ENCODE measurements around the gene CAVIN4. TPM values are rescaled to one million over a fixed set of nuclear protein-coding genes. Genes with fewer than 3 reads are reported as not detected.

CAVIN4 gene
- total RNA-seq, 1 donor from 2014 or later, result 0.20 TPM

DNA sequence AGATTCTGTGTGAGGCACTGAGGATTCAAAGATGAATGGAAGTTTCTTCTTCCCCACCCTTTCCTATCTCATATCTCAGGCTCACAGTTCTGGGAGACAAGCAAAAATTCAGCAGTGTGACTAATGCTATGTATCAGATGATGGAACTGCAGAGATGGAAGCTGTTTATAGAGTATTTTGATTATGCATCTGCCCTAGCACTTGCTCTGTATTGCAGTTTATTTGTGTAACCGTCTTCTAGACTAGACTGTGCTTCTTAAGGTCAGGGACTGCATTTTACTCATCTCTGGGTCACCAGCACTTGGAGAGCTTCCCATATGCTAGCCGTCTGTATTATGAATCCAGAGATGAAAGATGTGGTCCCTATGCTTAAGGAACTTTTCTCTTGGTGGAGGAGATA is 12.6 kb downstream of the CAVIN4 start:
- intact Hi-C loops (cut with micrococcal nuclease), result no loop called here

DNA sequence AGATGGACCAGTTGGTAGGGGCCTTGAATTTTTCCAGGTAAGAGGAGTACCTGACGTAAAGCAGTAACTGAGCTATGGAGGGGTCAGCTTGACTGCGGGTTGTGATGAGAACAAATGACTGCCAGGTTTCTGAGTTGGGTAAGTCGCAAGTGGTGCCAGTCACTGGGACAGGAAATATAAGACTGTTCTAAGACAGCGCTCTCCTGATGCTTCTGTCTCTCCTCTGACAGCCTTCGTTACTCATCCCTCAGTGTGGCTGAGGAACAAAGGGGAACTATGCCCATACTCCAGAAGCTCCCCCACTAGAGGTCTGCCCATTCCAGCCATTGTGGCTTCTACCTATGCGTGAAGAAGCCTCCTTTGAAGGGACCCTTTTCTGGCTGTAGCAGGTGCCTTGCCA is 13.3 kb downstream of the CAVIN4 start:
- intact Hi-C loops (cut with micrococcal nuclease), result no loop called here

DNA sequence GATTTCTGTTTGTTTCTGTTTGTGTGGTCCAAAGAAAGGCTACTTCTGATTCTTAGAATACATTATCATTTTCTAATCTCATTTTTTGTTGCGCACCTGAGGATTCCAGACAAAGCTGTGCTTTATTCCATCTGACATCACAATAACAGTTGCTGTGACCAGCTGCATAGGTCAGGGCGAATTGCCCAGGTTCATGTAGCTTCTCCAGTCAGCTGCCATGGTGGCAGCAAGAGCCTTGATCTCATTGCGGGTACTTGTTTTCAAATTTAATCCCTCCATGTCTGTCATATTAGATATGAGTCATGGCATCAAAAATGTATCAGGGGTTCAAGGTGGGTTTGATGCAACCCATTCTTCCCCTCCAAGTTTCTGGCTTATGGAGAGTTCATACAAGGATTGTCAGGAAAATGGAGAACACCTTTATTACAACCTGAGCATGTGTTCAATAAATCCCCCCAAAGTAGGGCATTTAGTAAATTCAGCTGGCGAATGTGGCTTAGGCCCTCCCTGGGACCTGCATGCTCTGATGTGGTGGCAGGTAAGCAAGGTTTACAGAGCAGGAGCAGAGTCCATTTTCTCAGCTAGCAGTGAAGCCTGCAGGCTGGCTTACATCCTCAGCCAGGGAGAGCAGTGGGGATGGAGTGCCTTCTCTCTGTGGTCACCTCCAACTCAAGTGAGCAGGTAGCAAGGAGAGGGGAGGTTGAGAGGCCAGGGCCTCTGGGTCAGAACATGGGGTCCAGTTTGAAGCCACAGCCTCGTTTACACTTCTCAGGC is 13.9 kb downstream of the CAVIN4 start:
- intact Hi-C loops (cut with micrococcal nuclease), result no loop called here

DNA sequence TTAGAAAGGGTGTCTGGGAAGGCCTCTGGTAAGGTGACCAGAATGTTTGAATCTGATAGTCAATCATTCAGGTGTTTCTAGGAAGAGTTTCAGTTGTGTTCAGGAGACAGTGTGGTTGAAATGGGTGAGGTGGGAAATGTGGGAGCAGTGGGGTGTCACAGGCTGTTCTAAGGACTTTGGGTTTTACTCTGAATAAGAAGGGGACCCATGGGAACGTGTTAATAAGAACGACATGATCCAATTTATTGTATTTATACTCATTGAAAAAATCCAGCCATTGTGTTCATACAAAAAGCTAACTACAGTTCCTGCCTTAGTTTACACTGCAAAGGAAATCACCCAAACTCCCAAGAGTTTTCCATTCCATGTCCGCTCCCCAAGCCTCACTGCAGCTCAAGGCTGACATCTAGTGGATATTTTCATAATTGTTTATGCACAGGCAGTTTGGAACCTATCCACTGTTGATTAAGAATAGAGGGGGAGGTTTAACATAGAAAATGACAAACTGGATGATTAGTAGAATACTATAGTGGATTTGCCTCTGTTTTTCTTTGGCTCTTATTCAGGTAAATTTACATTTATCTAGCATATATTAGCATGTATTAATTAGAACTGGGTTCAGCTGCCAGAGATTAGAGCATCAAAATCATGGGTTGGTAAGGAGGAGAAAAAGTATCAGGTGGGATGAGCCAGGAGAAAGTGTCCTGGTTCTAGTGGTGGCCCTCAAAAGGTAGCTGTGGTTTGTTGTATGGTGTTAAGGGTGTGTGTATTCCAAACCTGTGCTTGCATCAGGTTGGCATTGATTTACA is 17.7 kb downstream of the CAVIN4 start:
- intact Hi-C loops (cut with micrococcal nuclease), result loop anchor here (1.0 to 5.0 kb wide), 11 partner anchors 90 to 1429 kb away; partner anchors contain the start of genes ERP44, INVS, MRPL50 and MSANTD3

DNA sequence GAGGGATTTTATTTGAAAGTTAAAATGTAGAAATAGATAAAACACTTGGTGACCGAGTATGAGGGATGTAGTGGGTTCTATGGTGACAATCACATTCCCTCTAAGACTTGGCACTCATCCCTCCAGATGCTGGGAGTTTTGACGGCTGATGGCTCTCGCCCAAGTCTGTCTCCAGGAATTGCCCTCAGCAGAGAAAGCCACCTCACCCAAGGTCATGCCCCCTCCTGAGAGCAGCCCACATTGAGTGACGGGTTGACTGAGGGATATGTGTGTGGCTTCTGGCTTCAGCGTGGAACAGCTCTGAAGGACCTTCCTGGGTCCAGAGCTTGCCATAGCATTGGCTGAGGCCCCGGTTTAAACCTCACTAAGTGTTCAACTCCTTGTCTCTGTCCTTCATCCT is 19.4 kb downstream of the CAVIN4 start:
- intact Hi-C loops (cut with micrococcal nuclease), result loop anchor here (5.0 kb wide), 6 partner anchors 170 to 1415 kb away; partner anchors contain the start of genes ERP44, INVS, MRPL50 and MSANTD3

DNA sequence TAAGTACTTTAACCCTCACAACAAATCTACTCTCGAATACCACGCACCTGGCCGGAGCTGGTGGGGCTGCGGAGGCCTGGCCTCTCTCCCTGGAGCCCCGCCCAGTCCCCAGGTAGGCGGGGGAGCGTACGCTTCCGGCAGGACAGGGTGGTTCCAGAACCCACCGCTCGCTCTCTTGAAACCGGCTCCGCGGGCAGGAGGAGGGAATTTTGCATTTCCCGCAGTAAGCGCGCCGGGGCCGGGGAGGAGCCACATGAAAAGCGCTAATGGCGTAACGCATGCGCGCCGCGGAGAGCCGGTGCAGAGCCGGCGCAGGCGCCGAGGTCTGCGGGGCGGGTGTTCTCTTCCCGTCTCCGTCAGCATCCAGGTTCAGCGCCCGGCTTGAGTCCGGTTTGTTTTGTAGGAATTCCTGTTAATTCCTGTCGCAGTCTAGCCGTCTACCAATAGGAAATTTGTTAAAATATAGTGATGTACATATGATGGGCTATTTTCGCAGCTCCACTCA is 20.8 kb downstream of the CAVIN4 start:
- intact Hi-C loops (cut with micrococcal nuclease), result loop anchor here (2.0 to 5.0 kb wide), 8 partner anchors 171 to 1416 kb away; partner anchors contain the start of genes ERP44, INVS, MRPL50 and MSANTD3

DNA sequence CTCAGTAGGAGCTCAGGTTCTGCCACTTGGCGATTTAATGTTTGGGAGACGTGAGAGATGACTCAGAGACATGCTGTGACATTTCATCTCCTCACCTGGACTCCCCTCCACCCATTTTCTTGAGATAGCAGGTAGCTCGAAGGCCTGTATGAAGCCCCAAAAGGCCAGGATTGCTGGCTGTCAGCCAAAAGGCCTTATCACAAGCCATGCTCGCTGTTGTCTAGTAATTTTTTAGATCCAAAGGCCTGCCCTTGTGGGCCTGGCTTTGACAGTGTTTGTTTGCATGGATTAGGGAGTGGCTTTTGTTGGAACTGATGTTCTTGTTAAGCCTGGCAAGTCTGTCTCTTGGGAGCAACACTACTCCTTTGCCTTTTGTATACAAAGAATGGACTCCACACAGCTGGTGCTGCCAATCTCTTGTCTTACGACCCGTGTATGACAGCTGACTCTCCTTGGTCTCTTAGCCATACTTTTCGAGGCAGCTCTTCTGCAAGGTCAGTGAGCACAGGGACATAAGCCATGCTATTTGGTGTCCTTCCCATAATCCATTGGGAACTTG is 22.7 kb downstream of the CAVIN4 start:
- intact Hi-C loops (cut with micrococcal nuclease), result loop anchor here (1.0 kb wide), 1 partner anchor 711 kb away; no protein-coding TSS in a partner anchor

DNA sequence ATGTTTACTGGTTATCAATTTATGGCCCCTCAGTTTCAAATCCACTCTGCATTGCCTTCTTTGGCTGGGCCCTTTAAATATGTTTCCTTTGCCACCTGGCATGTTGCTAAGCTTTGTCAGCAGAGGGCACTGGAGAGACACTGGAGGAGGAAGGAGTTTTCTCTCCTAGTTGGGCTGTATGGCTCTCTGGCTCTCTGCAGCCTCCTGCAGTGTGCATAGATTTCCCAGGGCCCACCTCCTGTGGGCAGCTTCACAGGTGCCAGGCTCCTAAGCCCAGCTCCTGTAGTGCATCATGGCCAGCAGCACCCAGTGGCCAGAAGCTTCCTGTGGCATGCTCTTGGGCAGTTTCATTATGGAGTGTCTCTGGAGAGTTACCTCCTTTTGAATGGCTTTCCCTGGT is 23.3 kb downstream of the CAVIN4 start:
- intact Hi-C loops (cut with micrococcal nuclease), result loop anchor here (1.0 kb wide), 1 partner anchor 710 kb away; no protein-coding TSS in a partner anchor

DNA sequence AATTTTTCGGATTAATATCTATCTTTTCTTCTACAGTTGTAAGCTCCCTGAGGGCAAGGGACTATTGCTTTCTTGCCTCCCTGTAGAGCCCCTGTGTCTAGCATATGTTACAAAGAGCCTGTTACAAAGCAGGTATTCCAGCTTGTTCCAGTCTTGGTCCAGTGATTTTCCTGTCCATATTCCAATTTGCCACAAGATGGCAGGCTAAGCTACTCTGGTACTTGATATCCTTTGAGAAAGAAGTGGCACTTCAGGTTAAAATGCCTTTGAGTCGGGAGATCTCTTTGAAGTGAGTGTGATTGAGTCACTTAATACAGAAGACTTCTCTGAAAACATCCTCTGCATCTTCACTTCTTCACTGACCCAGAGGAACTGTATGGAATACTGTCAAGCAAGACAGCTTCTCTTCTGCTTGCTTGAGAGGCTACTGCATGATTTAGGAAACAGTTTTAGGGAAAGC is 24.5 kb downstream of the CAVIN4 start:
- intact Hi-C loops (cut with micrococcal nuclease), result no loop called here

DNA sequence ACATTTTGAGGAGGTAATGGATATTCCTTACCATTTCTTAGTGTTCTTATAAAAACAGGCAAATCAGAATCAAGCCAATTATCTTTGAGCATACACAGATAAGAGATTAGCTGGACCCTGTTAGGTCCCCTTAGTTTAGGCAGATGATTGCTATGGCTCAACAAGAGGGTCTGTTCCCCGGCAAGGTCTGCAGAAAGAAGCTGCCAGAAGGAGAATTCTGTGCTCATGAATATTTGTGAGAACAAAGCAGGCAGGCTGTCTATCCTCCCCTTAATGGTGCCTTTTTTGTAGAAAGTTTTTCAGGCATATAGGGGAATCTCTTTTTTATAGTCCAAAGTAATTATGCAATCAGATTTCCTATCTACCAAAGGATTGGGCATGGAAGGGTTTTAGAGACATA is 27.5 kb downstream of the CAVIN4 start:
- intact Hi-C loops (cut with micrococcal nuclease), result no loop called here

DNA sequence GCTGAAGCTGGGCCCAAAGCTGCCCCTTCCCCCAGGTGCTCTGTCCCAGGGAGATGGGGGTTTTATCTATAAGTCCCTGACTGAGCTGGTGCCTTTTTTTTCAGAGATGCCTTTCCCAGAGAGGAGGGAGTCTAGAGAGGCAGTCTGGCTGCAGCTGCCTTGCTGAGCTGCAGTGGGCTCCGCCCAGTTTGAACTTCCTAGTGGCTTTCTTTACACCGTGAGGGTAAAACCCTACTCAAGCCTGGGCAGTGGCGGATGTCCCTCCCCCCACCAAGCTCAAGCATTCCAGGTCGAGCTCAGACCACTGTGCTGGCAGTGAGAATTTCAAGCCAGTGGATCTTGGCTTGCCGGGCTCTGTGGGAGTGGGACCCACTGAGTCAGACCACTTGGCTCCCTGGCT is 41.3 kb downstream of the CAVIN4 start:
- intact Hi-C loops (cut with micrococcal nuclease), result no loop called here

DNA sequence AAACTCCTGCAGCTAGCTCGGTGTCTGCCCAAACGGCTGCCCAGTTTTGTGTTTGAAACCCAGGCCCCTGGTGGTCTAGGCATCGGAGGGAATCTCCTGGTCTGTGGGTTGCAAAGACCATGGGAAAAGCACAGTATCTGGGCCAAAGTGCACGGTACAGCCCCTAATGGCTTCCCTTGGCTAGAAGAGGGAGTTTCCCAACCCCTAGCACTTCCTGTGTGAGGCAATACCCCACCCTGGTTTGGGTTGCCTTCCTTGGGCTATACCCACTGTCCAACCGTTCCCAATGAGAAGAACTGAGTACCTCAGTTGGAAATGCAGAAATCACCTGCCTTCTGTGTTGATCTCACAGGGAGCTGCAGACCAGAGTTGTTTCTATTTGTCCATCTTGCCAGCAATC is 41.8 kb downstream of the CAVIN4 start:
- intact Hi-C loops (cut with micrococcal nuclease), result no loop called here

DNA sequence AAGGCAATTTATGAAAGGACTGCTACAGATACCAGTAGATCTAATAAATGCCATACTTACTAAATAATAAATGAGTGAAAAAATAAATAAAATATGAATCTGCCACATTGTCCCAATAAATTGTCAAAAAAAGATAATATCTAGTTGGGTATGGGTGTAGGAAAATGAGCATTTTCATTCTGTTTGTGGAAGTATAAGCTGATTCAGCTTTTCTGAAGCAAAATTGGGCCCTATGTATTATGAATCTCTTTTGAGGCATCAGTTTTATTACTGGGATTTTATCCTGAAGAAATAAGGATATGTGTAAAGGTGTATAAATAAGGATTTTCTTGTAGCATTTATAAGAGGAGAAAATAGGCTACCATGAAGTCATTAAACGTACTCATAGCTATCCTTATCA is 46.1 kb downstream of the CAVIN4 start:
- intact Hi-C loops (cut with micrococcal nuclease), result no loop called here

DNA sequence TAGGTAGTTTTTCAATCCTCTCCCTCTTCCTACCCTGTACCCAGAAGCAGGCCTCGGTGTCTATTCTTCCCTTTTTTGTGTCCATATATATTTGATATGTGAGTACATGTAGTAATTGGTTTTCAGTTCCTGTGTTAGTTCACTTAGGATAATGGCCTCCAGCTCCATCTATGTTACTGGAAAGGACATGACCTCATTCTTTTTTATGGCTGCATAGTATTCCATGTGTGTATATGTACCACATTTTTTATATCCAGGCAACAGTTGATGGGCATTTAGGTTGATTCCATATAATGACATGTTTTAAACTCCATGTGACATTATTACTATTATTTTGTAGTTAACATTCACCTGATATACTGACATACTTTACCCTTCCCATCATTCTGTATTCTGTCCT is 49.1 kb downstream of the CAVIN4 start:
- intact Hi-C loops (cut with micrococcal nuclease), result no loop called here

DNA sequence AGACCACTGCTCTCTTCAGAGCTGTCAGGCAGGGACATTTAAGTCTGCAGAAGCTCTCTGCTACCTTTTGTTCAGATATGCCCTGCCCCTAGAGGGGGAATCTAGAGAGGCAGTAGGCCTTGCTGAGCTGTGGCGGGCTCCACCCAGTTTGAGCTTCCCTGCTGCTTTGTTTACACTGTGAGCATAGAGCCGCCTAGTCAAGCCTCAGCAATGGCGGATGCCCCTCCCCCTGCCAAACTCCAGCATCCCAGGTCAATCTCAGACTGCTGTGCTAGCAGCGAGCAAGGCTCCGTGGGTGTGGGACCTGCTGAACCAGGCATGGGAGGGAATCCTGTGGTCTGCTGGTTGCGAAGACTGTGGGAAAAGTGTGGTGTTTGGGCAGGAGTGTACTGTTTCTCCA is 59.9 kb downstream of the CAVIN4 start:
- intact Hi-C loops (cut with micrococcal nuclease), result no loop called here

Other genes with a start within 250 kb of the CAVIN4 start
- gene TEX10, start 225.1 kb upstream of the CAVIN4 start, total RNA-seq, result 17.6 and 19.2 TPM in 2 replicates
- 8.9 and 11.4 TPM in 2 replicates for gene MSANTD3, start 150.9 kb upstream of the CAVIN4 start, total RNA-seq
- 0.10 TPM in 1 of 2 replicates, not detected in the other for gene TMEFF1, start 104.9 kb upstream of the CAVIN4 start, total RNA-seq

All from T-helper 1 cell treated with Interleukin-12 subunit alpha and Interleukin-12 subunit beta and Interleukin-4 antibody, amounts not matched to agents 30 ng/mL and 1 ng/mL, for 36 hours (primary cell).